Measurements from ENCODE around the gene CD8A. TPM values are rescaled to one million over a fixed set of nuclear protein-coding genes. Genes with fewer than 3 reads are reported as not detected.

CD8A gene
- total RNA-seq, 1 donor from 2014 or later, result not detected

- peaks cover 3 to 5% (median 3%) of the 10 kb centered on the region in 3 donors for H3K27me3 ChIP-seq (ENCODE audit: control insufficient read depth in 3 of 3, insufficient read depth in 3 of 3, low read length in 3 of 3)
- H3K27ac ChIP-seq (ENCODE audit: low read depth, low read length), result no peak overlapping the region
- no peaks in the 10 kb centered on the region for H3K36me3 ChIP-seq (ENCODE audit: control insufficient read depth in 3 of 3, insufficient read depth in 3 of 3, low read length in 3 of 3)
- H3K4me3 ChIP-seq (ENCODE audit: low read length in 3 of 3), result no peak overlapping the region
- H3K4me1 ChIP-seq (ENCODE audit: control insufficient read depth in 3 of 3, insufficient read depth in 3 of 3, low read length in 3 of 3), result no peaks in the 10 kb centered on the region
- peaks cover 2 to 11% (median 6%) of the 10 kb centered on the region in 3 donors for H3K9me3 ChIP-seq (ENCODE audit: control insufficient read depth in 3 of 3, low read length in 3 of 3)
- no peak overlapping the region for H3K9ac ChIP-seq (ENCODE audit: low read depth in 1 of 3, low read length in 3 of 3)
Observed at GRCh38 chr2:86826951-86827350, 36.2 kb upstream of the CD8A start.

DNA sequence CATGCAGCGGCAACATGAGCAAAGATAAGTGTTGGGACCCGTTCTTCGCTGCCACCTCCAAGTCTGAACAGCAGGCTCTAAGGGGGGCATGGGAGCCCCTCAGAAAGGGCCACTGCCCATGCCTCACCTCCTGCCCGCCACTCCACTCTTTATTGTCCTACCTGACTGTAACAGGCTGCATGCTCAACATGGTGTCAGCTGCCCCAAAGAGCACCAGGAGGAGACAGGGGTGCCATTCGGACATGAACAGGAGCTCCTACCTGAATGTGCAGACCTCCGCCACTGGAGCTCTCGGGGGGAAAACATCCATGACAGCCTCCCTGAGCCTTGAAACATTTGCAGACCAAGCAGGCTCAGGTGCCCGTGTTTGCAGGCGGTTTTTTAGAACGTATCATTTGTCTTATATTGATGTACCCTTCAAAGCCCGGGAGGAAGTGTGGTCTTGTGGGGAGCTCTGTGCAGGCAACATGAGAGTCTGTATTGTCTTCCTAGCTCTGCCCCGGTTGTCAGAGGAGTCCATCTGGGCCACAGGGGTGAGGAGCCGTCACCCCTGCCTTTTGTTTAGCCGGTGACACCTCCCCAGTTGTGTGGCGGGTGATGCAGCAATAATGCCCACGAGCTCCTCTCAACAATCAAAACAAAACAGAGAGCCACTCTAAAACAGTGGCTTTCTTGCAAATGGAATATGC, 35.1 kb upstream of the CD8A start:
- peaks cover 3 to 5% (median 3%) of the 10 kb centered on the region in 3 donors for H3K27me3 ChIP-seq (ENCODE audit: control insufficient read depth in 3 of 3, insufficient read depth in 3 of 3, low read length in 3 of 3)
- H3K9me3 ChIP-seq (ENCODE audit: control insufficient read depth in 3 of 3, low read length in 3 of 3), result peaks cover 2 to 13% (median 6%) of the 10 kb centered on the region in 3 donors
- H3K4me3 ChIP-seq (ENCODE audit: low read length in 3 of 3), result no peak overlapping the region
- no peaks in the 10 kb centered on the region for H3K4me1 ChIP-seq (ENCODE audit: control insufficient read depth in 3 of 3, insufficient read depth in 3 of 3, low read length in 3 of 3)
- H3K36me3 ChIP-seq (ENCODE audit: control insufficient read depth in 3 of 3, insufficient read depth in 3 of 3, low read length in 3 of 3), result no peaks in the 10 kb centered on the region
- H3K9ac ChIP-seq (ENCODE audit: low read depth in 1 of 3, low read length in 3 of 3), result no peak overlapping the region
- no peak overlapping the region for H3K27ac ChIP-seq (ENCODE audit: low read depth, low read length)

DNA sequence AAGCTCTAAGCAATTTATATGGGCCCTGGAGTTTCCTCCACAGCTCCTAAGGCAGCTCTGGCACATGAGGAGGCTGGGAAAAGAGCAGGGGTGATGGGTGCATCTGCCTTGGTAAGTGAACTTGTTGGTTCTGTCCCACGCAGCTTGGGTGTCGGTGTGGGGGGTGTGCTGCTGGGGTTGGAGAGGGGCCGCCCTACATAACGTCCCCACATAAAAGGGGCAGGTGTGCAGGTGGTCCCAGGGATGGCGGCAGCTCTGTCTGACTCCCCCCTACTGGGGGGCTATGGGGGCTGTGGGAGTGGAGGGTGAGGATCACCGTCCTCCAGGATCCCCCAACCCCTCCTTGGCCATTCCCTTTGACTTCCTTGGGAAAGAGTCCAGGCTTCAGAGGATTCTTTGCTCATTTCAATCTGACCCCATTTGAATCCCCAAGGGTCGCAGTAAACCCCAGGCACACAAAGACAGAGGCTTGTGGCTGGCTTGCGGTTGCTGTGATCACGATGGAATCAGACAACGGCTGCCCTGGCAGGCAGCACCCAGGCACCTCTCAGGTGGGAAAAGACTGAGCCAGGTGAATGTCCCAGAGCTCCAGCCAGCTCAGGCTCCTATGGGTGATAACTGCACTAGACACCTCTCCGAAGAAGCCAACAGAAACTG, 34.5 kb upstream of the CD8A start:
- H3K4me3 ChIP-seq (ENCODE audit: low read length in 3 of 3), result no peak overlapping the region
- H3K36me3 ChIP-seq (ENCODE audit: control insufficient read depth in 3 of 3, insufficient read depth in 3 of 3, low read length in 3 of 3), result no peaks in the 10 kb centered on the region
- H3K4me1 ChIP-seq (ENCODE audit: control insufficient read depth in 3 of 3, insufficient read depth in 3 of 3, low read length in 3 of 3), result no peaks in the 10 kb centered on the region
- H3K27me3 ChIP-seq (ENCODE audit: control insufficient read depth in 3 of 3, insufficient read depth in 3 of 3, low read length in 3 of 3), result peaks cover 3 to 5% (median 3%) of the 10 kb centered on the region in 3 donors
- no peak overlapping the region for H3K9ac ChIP-seq (ENCODE audit: low read depth in 1 of 3, low read length in 3 of 3)
- H3K9me3 ChIP-seq (ENCODE audit: control insufficient read depth in 3 of 3, low read length in 3 of 3), result peaks cover 2 to 13% (median 6%) of the 10 kb centered on the region in 3 donors
- no peak overlapping the region for H3K27ac ChIP-seq (ENCODE audit: low read depth, low read length)

- no peak overlapping the region for H3K4me3 ChIP-seq (ENCODE audit: low read length in 3 of 3)
- peaks cover 2 to 13% (median 6%) of the 10 kb centered on the region in 3 donors for H3K9me3 ChIP-seq (ENCODE audit: control insufficient read depth in 3 of 3, low read length in 3 of 3)
- H3K27me3 ChIP-seq (ENCODE audit: control insufficient read depth in 3 of 3, insufficient read depth in 3 of 3, low read length in 3 of 3), result peaks cover 3 to 5% (median 3%) of the 10 kb centered on the region in 3 donors
- H3K36me3 ChIP-seq (ENCODE audit: control insufficient read depth in 3 of 3, insufficient read depth in 3 of 3, low read length in 3 of 3), result no peaks in the 10 kb centered on the region
- no peak overlapping the region for H3K27ac ChIP-seq (ENCODE audit: low read depth, low read length)
- H3K9ac ChIP-seq (ENCODE audit: low read depth in 1 of 3, low read length in 3 of 3), result no peak overlapping the region
- H3K4me1 ChIP-seq (ENCODE audit: control insufficient read depth in 3 of 3, insufficient read depth in 3 of 3, low read length in 3 of 3), result no peaks in the 10 kb centered on the region
Observed at GRCh38 chr2:86822668-86823345, 32.1 kb upstream of the CD8A start.

- peaks cover 2 to 13% (median 6%) of the 10 kb centered on the region in 3 donors for H3K9me3 ChIP-seq (ENCODE audit: control insufficient read depth in 3 of 3, low read length in 3 of 3)
- peaks cover 3 to 5% (median 3%) of the 10 kb centered on the region in 3 donors for H3K27me3 ChIP-seq (ENCODE audit: control insufficient read depth in 3 of 3, insufficient read depth in 3 of 3, low read length in 3 of 3)
- no peaks in the 10 kb centered on the region for H3K4me1 ChIP-seq (ENCODE audit: control insufficient read depth in 3 of 3, insufficient read depth in 3 of 3, low read length in 3 of 3)
- no peak overlapping the region for H3K27ac ChIP-seq (ENCODE audit: low read depth, low read length)
- no peak overlapping the region for H3K9ac ChIP-seq (ENCODE audit: low read depth in 1 of 3, low read length in 3 of 3)
- no peaks in the 10 kb centered on the region for H3K36me3 ChIP-seq (ENCODE audit: control insufficient read depth in 3 of 3, insufficient read depth in 3 of 3, low read length in 3 of 3)
- H3K4me3 ChIP-seq (ENCODE audit: low read length in 3 of 3), result no peak overlapping the region
Observed at GRCh38 chr2:86821842-86822241, 31.1 kb upstream of the CD8A start.

GRCh38 chr2:86821306-86821705, 30.6 kb upstream of the CD8A start:
- H3K4me1 ChIP-seq (ENCODE audit: control insufficient read depth in 3 of 3, insufficient read depth in 3 of 3, low read length in 3 of 3), result no peaks in the 10 kb centered on the region
- H3K27ac ChIP-seq (ENCODE audit: low read depth, low read length), result no peak overlapping the region
- no peak overlapping the region for H3K9ac ChIP-seq (ENCODE audit: low read depth in 1 of 3, low read length in 3 of 3)
- peaks cover 1 to 3% (median 2%) of the 10 kb centered on the region in 3 donors for H3K27me3 ChIP-seq (ENCODE audit: control insufficient read depth in 3 of 3, insufficient read depth in 3 of 3, low read length in 3 of 3)
- H3K4me3 ChIP-seq (ENCODE audit: low read length in 3 of 3), result no peak overlapping the region
- no peaks in the 10 kb centered on the region for H3K36me3 ChIP-seq (ENCODE audit: control insufficient read depth in 3 of 3, insufficient read depth in 3 of 3, low read length in 3 of 3)
- H3K9me3 ChIP-seq (ENCODE audit: control insufficient read depth in 3 of 3, low read length in 3 of 3), result peaks cover 2 to 13% (median 6%) of the 10 kb centered on the region in 3 donors

DNA sequence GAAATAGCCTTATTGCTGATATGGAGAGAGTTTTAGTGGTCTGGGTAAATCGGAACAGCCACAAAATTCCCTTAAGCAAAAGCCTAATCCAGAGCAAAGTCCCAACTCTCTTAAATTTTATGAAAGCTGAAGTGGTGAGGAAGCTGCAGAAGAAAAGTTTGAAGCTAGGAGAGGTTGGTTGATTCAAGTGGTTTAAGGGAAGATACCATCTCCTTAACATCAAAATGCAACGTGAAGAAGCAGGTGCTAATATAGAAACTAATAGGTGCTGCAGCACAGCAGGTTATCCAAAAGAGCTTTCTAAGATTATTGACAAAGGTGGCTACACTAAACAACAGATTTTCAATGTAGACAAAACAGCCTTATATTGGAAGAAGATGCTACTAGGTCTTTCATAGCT, 28.2 kb upstream of the CD8A start:
- Histone ChIP-seq H3K36me3 (ENCODE audit: control insufficient read depth in 3 of 3, insufficient read depth in 3 of 3, low read length in 3 of 3) (no peaks in the 10 kb centered on the region), H3K27me3 (ENCODE audit: control insufficient read depth in 3 of 3, insufficient read depth in 3 of 3, low read length in 3 of 3) (no peaks in the 10 kb centered on the region), H3K4me3 (ENCODE audit: low read length in 3 of 3) (no peak overlapping the region), H3K4me1 (ENCODE audit: control insufficient read depth in 3 of 3, insufficient read depth in 3 of 3, low read length in 3 of 3) (no peaks in the 10 kb centered on the region), H3K27ac (ENCODE audit: low read depth, low read length) (no peak overlapping the region), H3K9ac (ENCODE audit: low read depth in 1 of 3, low read length in 3 of 3) (no peak overlapping the region), H3K9me3 (ENCODE audit: control insufficient read depth in 3 of 3, low read length in 3 of 3) (peaks cover 2 to 13% (median 6%) of the 10 kb centered on the region in 3 donors)

DNA sequence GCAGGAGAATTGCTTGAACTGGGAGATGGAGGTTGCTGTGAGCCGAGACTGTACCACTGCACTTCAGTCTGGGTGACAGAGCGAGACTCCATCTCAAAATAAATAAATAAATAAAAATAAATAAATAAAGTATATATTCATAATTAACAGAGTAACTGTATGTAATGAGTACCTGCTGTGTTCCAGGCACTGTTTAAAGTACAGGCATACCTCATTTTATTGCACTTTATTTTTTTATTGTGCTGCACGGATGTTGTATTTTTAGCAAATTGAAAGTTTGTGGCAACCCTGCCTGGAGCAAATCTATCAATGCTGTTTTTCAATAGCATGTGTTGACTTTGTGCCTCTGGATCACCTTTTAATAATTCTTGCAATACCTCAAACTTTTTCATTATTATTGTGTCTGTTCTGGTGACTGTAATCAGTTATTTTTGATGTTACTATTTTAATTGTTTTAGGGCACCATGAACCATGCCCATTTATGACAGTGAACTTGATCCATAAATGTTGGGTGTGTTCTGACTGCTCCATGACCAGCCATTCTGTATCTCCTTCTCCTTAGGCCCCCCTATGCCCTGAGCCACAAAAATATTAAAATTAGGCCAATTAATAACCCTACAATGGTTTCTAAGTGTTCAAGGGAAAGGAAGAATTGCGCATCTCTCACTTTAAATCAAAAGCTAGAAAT, 27.5 kb upstream of the CD8A start:
- no peaks in the 10 kb centered on the region for H3K36me3 ChIP-seq (ENCODE audit: control insufficient read depth in 3 of 3, insufficient read depth in 3 of 3, low read length in 3 of 3)
- no peak overlapping the region for H3K27ac ChIP-seq (ENCODE audit: low read depth, low read length)
- H3K4me1 ChIP-seq (ENCODE audit: control insufficient read depth in 3 of 3, insufficient read depth in 3 of 3, low read length in 3 of 3), result no peaks in the 10 kb centered on the region
- no peak overlapping the region for H3K9ac ChIP-seq (ENCODE audit: low read depth in 1 of 3, low read length in 3 of 3)
- H3K9me3 ChIP-seq (ENCODE audit: control insufficient read depth in 3 of 3, low read length in 3 of 3), result peaks cover 2 to 10% (median 6%) of the 10 kb centered on the region in 3 donors
- no peaks in the 10 kb centered on the region for H3K27me3 ChIP-seq (ENCODE audit: control insufficient read depth in 3 of 3, insufficient read depth in 3 of 3, low read length in 3 of 3)
- H3K4me3 ChIP-seq (ENCODE audit: low read length in 3 of 3), result no peak overlapping the region

DNA sequence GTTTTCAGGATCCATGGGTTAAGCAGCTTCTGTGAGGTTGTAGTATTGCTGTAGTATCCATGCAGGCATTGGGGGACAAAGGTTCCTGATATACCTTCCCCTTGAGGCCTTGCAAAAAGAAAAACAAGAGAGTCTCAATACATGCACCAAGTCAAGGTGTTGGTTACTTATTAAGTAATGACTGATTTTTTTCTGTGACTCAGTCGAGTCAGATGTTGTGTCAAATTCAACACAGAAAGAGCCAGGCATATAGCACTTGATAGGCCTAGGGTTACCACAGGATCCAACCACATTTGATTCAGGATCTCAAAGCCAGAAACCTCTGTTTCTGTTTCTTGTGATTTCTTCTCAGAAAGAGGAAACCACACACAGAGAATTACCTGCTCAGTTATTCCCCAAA, 24.9 kb upstream of the CD8A start:
- Histone ChIP-seq H3K36me3 (ENCODE audit: control insufficient read depth in 3 of 3, insufficient read depth in 3 of 3, low read length in 3 of 3) (no peaks in the 10 kb centered on the region), H3K4me1 (ENCODE audit: control insufficient read depth in 3 of 3, insufficient read depth in 3 of 3, low read length in 3 of 3) (no peaks in the 10 kb centered on the region), H3K27me3 (ENCODE audit: control insufficient read depth in 3 of 3, insufficient read depth in 3 of 3, low read length in 3 of 3) (peaks cover 2 to 8% (median 4%) of the 10 kb centered on the region in 3 donors), H3K9ac (ENCODE audit: low read depth in 1 of 3, low read length in 3 of 3) (no peak overlapping the region), H3K4me3 (ENCODE audit: low read length in 3 of 3) (no peak overlapping the region), H3K27ac (ENCODE audit: low read depth, low read length) (no peak overlapping the region), H3K9me3 (ENCODE audit: control insufficient read depth in 3 of 3, low read length in 3 of 3) (no peaks in the 10 kb centered on the region)

All from skeletal muscle tissue (tissue), 4 donors.